Suprapubic skin (tissue), 4 donors: Measurements from ENCODE around the gene IRX4.

ENCODE experiments used
- EP300 ChIP-seq: sonication (generic); formaldehyde crosslinking; IDR thresholded peaks from one replicate; pipeline ENCODE4 v1.6.1; 2017; ENCODE audit warnings: antibody characterized with exemption
- POLR2A ChIP-seq, 2 donors: fragments of 450-650 bp; IDR thresholded peaks; one replicate each; pipeline ENCODE4 v1.6.1; 2017; ENCODE audit warnings: antibody characterized with exemption in 2 of 2, mild to moderate bottlenecking in 2 of 2, moderate library complexity in 2 of 2
- POLR2AphosphoS5 ChIP-seq, 3 donors: sonication (generic); formaldehyde crosslinking; IDR thresholded peaks; one replicate each; pipeline ENCODE4 v1.6.1; 2017; ENCODE audit warnings: antibody characterized with exemption in 3 of 3
- TF ChIP-seq, protein P1 (sequence below), 2 donors: fragments of 200-600 bp in 1 of 2; fragments of 450-650 bp in 1 of 2; sonication (generic) in 1 of 2; IDR thresholded peaks; one replicate each; pipeline ENCODE4 v1.5.1; 2016 to 2019; ENCODE audit warnings: antibody characterized with exemption in 2 of 2, mild to moderate bottlenecking in 1 of 2, moderate library complexity in 1 of 2

GRCh38 chr5:1921711-1922110 is 39.0 kb upstream of the IRX4 start:
- no peak for TF ChIP-seq POLR2A (IDR thresholded peaks at IDR 0.05)
- TF ChIP-seq EP300, result no peak
- no peak for TF ChIP-seq POLR2AphosphoS5 (IDR thresholded peaks at IDR 0.05)
- TF ChIP-seq, protein P1, sequence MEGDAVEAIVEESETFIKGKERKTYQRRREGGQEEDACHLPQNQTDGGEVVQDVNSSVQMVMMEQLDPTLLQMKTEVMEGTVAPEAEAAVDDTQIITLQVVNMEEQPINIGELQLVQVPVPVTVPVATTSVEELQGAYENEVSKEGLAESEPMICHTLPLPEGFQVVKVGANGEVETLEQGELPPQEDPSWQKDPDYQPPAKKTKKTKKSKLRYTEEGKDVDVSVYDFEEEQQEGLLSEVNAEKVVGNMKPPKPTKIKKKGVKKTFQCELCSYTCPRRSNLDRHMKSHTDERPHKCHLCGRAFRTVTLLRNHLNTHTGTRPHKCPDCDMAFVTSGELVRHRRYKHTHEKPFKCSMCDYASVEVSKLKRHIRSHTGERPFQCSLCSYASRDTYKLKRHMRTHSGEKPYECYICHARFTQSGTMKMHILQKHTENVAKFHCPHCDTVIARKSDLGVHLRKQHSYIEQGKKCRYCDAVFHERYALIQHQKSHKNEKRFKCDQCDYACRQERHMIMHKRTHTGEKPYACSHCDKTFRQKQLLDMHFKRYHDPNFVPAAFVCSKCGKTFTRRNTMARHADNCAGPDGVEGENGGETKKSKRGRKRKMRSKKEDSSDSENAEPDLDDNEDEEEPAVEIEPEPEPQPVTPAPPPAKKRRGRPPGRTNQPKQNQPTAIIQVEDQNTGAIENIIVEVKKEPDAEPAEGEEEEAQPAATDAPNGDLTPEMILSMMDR (IDR thresholded peaks at IDR 0.05), result no peak
